Endodermal cell (in vitro differentiated cells): ENCODE measurements around the gene PCSK2. TPM values are rescaled to one million over a fixed set of nuclear protein-coding genes. Genes with fewer than 3 reads are reported as not detected.

Experiments used
- DNase-seq: peaks from one replicate; pipeline ENCODE4 v3.0.0-alpha.2; 2017
- H3K27ac ChIP-seq: 2 replicates; pipeline ENCODE4 v1.5.1; 2013; ENCODE audit warnings: mild to moderate bottlenecking, low read depth, low read length, moderate library complexity
- H3K27me3 ChIP-seq: 2 replicates; pipeline ENCODE4 v1.6.1; 2013; ENCODE audit warnings: mild to moderate bottlenecking, low read length, moderate library complexity; ENCODE audit not compliant: insufficient read depth, control insufficient read depth, poor library complexity, severe bottlenecking
- H3K36me3 ChIP-seq: 2 replicates; pipeline ENCODE4 v1.7.0; 2013; ENCODE audit warnings: mild to moderate bottlenecking, low read length, moderate library complexity; ENCODE audit not compliant: control insufficient read depth, insufficient read depth
- H3K4me1 ChIP-seq: one replicate; pipeline ENCODE4 v1.7.0; 2013; ENCODE audit warnings: low read length; ENCODE audit not compliant: control insufficient read depth, insufficient read depth
- H3K4me3 ChIP-seq: 2 replicates; pipeline ENCODE4 v1.5.1; 2013; ENCODE audit warnings: mild to moderate bottlenecking, low read length, moderate library complexity
- H3K9ac ChIP-seq: 2 replicates; pipeline ENCODE4 v1.6.1; 2013; ENCODE audit warnings: mild to moderate bottlenecking, low read length, moderate library complexity; ENCODE audit not compliant: poor library complexity, severe bottlenecking; ENCODE audit errors: extremely low read depth
- H3K9me3 ChIP-seq: 2 replicates; pipeline ENCODE4 v1.6.1; 2013; ENCODE audit warnings: mild to moderate bottlenecking, low read length, moderate library complexity; ENCODE audit not compliant: control insufficient read depth
- H3K27ac Mint-ChIP-seq: 2 replicates; pipeline ENCODE4 v1.8.0; 2020; ENCODE audit warnings: mixed read lengths
- H3K27me3 Mint-ChIP-seq: 2 replicates; pipeline ENCODE4 v1.8.0; 2021; ENCODE audit warnings: mild to moderate bottlenecking, mixed read lengths; ENCODE audit not compliant: insufficient read depth
- H3K36me3 Mint-ChIP-seq: 2 replicates; pipeline ENCODE4 v1.8.0; 2020; ENCODE audit warnings: low read depth, mixed read lengths
- H3K4me1 Mint-ChIP-seq: 2 replicates; pipeline ENCODE4 v1.8.0; 2020; ENCODE audit warnings: mixed read lengths
- H3K4me3 Mint-ChIP-seq: 2 replicates; pipeline ENCODE4 v1.8.0; 2020; ENCODE audit warnings: mild to moderate bottlenecking, moderate library complexity, mixed read lengths
- H3K9me3 Mint-ChIP-seq: 2 replicates; pipeline ENCODE4 v1.8.0; 2020; ENCODE audit warnings: mild to moderate bottlenecking, mixed read lengths
- WGBS, 2 experiments: methylation state at CpG; one replicate each; pipeline versions ENCODE4 v1.1.5 to v1.1.7; 2013; ENCODE audit warnings: missing lambda C conversion rate in 2 of 2, mixed read lengths in 1 of 2; ENCODE audit not compliant: insufficient coverage in 1 of 2, insufficient read length in 1 of 2; 5-methylcytosine and 5-hydroxymethylcytosine counted together
- total RNA-seq, 2 donors: library from RNA; stranded (reverse); fragmentation: NEBNext Ultra II Directional in 1 of 2; extraction: Animal tissue kit (Norgen Biotek cat#: 25700) in 1 of 2; gene quantifications; 2 replicates in 1 of 2; 3 replicates in 1 of 2; pipeline ENCODE4 v1.2.1, GENCODE V29; 2021
- TF ChIP-seq, protein P1 (sequence below): fragments of 200-600 bp; sonication (generic); conservative IDR thresholded peaks from 2 replicates; pipeline ENCODE4 v1.5.0; 2021; ENCODE audit warnings: antibody characterized with exemption, mild to moderate bottlenecking

Gene PCSK2
- total RNA-seq, 2 donors from 2014 or later, result 3.0 to 4.8 TPM

DNA sequence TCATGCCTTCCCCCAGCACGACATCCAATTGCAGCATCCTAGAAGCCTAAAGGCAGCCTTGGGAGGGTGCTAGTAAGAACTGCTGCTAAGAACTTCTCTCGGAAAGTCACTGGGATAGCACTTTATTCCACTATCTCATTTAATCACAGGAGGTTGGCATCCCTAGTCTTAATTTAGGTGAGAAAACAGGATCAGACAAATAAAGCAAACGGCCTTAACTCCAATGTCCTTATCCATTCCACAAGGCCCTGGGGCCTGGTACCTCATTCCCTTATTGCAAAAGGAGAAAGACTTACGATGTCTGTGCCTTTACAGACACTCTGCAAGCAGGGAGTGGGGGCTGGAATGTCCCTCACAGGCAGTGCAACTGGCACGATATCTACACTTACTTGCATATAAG is 243.7 kb downstream of the PCSK2 start:
- Mint-ChIP-seq H3K4me3 (no peak overlapping the region), H3K27me3 (no peaks in the 10 kb centered on the region), H3K9me3 (no peaks in the 10 kb centered on the region), H3K27ac (no peak overlapping the region), H3K36me3 (no peaks in the 10 kb centered on the region), H3K4me1 (no peaks in the 10 kb centered on the region)
- WGBS, 2 experiments, result 93 to 94% methylated on average over 4 to 5 of the region's 5 CpGs
- H3K4me1 ChIP-seq, result no peaks in the 10 kb centered on the region
- no peak overlapping the region for H3K9ac ChIP-seq
- H3K9me3 ChIP-seq, result no peaks in the 10 kb centered on the region
- TF ChIP-seq, protein P1, sequence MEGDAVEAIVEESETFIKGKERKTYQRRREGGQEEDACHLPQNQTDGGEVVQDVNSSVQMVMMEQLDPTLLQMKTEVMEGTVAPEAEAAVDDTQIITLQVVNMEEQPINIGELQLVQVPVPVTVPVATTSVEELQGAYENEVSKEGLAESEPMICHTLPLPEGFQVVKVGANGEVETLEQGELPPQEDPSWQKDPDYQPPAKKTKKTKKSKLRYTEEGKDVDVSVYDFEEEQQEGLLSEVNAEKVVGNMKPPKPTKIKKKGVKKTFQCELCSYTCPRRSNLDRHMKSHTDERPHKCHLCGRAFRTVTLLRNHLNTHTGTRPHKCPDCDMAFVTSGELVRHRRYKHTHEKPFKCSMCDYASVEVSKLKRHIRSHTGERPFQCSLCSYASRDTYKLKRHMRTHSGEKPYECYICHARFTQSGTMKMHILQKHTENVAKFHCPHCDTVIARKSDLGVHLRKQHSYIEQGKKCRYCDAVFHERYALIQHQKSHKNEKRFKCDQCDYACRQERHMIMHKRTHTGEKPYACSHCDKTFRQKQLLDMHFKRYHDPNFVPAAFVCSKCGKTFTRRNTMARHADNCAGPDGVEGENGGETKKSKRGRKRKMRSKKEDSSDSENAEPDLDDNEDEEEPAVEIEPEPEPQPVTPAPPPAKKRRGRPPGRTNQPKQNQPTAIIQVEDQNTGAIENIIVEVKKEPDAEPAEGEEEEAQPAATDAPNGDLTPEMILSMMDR, result no peak
- no peaks in the 10 kb centered on the region for H3K27me3 ChIP-seq
- no peak overlapping the region for H3K27ac ChIP-seq
- H3K4me3 ChIP-seq, result no peak overlapping the region
- no peaks in the 10 kb centered on the region for H3K36me3 ChIP-seq
- DNase-seq, result no peak

DNA sequence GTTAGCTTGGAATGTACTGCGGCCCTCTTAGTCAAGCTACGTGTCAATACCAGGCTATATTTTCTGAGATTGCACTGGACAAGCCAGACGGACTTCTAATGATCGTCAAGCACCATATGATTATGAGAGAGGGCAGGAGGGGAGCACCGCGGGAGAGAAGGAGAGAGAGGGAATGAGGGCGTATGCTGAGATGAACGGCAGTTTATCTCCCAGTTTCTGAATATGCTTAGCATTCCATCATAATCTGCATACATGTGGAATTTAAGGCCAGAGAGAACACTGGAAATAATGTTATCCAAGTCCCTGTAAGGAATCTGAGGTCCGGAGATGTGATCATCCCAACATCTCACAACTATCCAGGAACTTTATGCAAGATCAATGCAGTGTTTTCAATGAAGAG is 244.1 kb downstream of the PCSK2 start:
- Mint-ChIP-seq H3K27me3 (no peaks in the 10 kb centered on the region), H3K9me3 (no peaks in the 10 kb centered on the region), H3K4me3 (no peak overlapping the region), H3K4me1 (no peaks in the 10 kb centered on the region), H3K27ac (no peak overlapping the region), H3K36me3 (no peaks in the 10 kb centered on the region)
- H3K9ac ChIP-seq, result no peak overlapping the region
- TF ChIP-seq, protein P1, result no peak
- 91 to 97% methylated on average over 6 to 9 of the region's 9 CpGs for WGBS, 2 experiments
- DNase-seq, result no peak
- H3K36me3 ChIP-seq, result no peaks in the 10 kb centered on the region
- H3K27me3 ChIP-seq, result no peaks in the 10 kb centered on the region
- no peak overlapping the region for H3K27ac ChIP-seq
- no peak overlapping the region for H3K4me3 ChIP-seq
- no peaks in the 10 kb centered on the region for H3K9me3 ChIP-seq
- H3K4me1 ChIP-seq, result no peaks in the 10 kb centered on the region

DNA sequence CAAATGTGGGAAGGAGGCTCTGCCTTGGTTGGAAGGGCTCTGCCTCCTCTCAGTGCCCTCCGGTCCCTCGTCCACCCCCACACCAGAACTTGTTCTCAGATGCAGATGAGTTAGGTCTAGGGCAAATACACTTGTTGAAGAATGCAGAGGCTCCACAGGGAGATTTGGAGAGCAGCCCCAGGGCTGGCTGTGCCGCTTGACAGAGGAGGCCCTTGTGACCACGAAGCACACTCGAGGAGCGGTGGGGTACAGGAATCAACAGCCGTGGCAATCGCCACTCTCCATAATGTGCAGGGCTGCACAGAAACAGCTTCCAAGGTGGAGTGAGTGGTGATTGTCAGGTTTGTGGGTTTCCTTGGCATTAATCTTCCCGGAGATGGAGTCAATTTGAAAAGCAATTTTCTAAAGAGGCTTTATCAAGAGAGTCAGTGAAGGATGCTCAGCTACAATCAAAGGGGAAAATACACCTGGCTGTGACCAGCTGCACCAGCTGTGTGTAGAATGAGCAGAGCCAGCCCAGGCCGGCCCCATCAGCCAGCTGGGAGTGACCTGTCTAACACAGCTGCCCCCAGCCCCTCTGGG is 244.9 kb downstream of the PCSK2 start:
- no peaks in the 10 kb centered on the region for H3K9me3 ChIP-seq
- H3K4me1 Mint-ChIP-seq, result no peaks in the 10 kb centered on the region
- no peak for DNase-seq
- WGBS, 2 experiments, result 78 to 92% methylated on average over 4 to 10 of the region's 10 CpGs
- H3K4me3 ChIP-seq, result no peak overlapping the region
- H3K36me3 Mint-ChIP-seq, result no peaks in the 10 kb centered on the region
- no peak overlapping the region for H3K27ac ChIP-seq
- H3K4me1 ChIP-seq, result no peaks in the 10 kb centered on the region
- H3K9ac ChIP-seq, result no peak overlapping the region
- TF ChIP-seq, protein P1, result no peak
- no peaks in the 10 kb centered on the region for H3K36me3 ChIP-seq
- no peak overlapping the region for H3K4me3 Mint-ChIP-seq
- H3K27me3 ChIP-seq, result no peaks in the 10 kb centered on the region
- no peaks in the 10 kb centered on the region for H3K27me3 Mint-ChIP-seq
- H3K9me3 Mint-ChIP-seq, result no peaks in the 10 kb centered on the region
- no peak overlapping the region for H3K27ac Mint-ChIP-seq
